AG09319 (cell line): ENCODE data around the gene GBA3.

ENCODE experiments used
- DNase-seq: peaks from one replicate; pipeline ENCODE4 v3.0.0-alpha.2; 2010; ENCODE audit warnings: low read depth; ENCODE audit errors: extremely low read depth
- TF ChIP-seq, protein P1 (sequence below): IDR thresholded peaks from 2 replicates; pipeline ENCODE4 v1.5.1; 2011; ENCODE audit warnings: low read depth, mild to moderate bottlenecking, inconsistent platforms, low read length, moderate library complexity

Gene GBA3

GRCh38 chr4:22667332-22667940 lies 25.3 kb upstream of the GBA3 start:
- TF ChIP-seq, protein P1, sequence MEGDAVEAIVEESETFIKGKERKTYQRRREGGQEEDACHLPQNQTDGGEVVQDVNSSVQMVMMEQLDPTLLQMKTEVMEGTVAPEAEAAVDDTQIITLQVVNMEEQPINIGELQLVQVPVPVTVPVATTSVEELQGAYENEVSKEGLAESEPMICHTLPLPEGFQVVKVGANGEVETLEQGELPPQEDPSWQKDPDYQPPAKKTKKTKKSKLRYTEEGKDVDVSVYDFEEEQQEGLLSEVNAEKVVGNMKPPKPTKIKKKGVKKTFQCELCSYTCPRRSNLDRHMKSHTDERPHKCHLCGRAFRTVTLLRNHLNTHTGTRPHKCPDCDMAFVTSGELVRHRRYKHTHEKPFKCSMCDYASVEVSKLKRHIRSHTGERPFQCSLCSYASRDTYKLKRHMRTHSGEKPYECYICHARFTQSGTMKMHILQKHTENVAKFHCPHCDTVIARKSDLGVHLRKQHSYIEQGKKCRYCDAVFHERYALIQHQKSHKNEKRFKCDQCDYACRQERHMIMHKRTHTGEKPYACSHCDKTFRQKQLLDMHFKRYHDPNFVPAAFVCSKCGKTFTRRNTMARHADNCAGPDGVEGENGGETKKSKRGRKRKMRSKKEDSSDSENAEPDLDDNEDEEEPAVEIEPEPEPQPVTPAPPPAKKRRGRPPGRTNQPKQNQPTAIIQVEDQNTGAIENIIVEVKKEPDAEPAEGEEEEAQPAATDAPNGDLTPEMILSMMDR: no peak; the same call in 1 of the 2 replicates
- DNase-seq: no peak

DNA sequence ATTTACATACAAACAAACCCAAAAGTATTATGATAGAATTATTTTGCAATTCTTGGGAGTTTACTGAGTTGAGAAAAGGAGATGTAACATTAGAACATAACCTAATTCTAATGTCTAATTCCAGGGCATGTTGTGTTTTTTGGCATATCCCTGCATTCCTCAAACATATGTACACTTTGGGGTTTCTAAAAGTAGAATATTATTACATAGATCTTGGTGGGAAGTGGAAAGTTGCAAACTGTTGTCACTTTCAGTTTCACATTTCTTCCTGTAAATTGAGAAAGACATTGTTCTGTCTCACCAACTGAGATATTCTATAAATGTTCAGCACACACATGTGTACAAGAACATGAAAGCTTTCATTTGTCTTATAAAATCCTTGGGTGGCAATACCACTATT lies 24.4 kb upstream of the GBA3 start:
- no peak for DNase-seq
- TF ChIP-seq, protein P1: no peak

GRCh38 chr4:22668702-22669101 lies 24.0 kb upstream of the GBA3 start:
- TF ChIP-seq, protein P1: no peak
- no peak for DNase-seq

- DNase-seq: no peak
- TF ChIP-seq, protein P1: no peak
Observed at GRCh38 chr4:22670956-22671355, 21.8 kb upstream of the GBA3 start.

- TF ChIP-seq, protein P1: no peak
- no peak for DNase-seq
Observed at GRCh38 chr4:22672519-22672918, 20.2 kb upstream of the GBA3 start.

GRCh38 chr4:22672944-22673343 lies 19.8 kb upstream of the GBA3 start:
- TF ChIP-seq, protein P1: no peak
- no peak for DNase-seq

DNA sequence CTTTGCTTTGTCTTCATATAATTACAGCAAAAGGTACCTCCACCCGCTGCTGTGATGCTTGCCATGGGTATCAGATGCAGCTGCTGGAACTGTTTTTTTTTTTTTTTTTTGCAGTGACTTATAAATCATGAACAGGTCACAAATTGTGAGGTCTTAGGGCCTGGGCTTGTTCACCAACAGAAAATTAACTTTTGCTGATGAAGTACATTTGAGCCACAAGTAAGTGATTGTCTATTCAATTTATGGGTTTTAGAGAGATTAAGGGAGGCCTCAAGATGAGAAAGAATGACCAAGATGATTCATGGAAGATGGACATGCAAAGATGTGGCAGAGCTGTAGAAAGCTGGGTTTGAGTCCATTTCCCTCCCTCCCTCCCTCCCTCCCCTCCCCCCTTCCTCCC lies 18.0 kb upstream of the GBA3 start:
- TF ChIP-seq, protein P1: no peak
- no peak for DNase-seq
